ENCODE data around the gene HBP1. TPM values are rescaled to one million over a fixed set of nuclear protein-coding genes. Genes with fewer than 3 reads are reported as not detected.

The HBP1 gene
- total RNA-seq (100 to 1,000 TPM in 1 of 2 donors, 10 to 100 TPM in 1; 45.6 to 187 TPM), polyA plus RNA-seq (10 to 100 TPM; 22.1 to 46.7 TPM)
- long read RNA-seq, donor 1, transcript HBP1-208 (11 exons, 2,704 nt) = major isoform, 13 of 17 reads
- long read RNA-seq, donor 1, partial matches to known transcripts = 0 of 17 reads
- long read RNA-seq, donor 1, other reads (novel, unspliced or antisense) = 0 of 17 reads
- long read RNA-seq, donor 2, partial matches to known transcripts = 22 of 26 reads
- long read RNA-seq, donor 2, other reads (novel, unspliced or antisense) = 0 of 26 reads
- long read RNA-seq, donor 3, partial matches to known transcripts = 0 of 6 reads
- long read RNA-seq, donor 3, other reads (novel, unspliced or antisense) = 0 of 6 reads
- long read RNA-seq, donor 4, partial matches to known transcripts = 0 of 4 reads
- long read RNA-seq, donor 4, other reads (novel, unspliced or antisense) = 0 of 4 reads
- long read RNA-seq, donor 5, transcript HBP1-208 (11 exons, 2,704 nt) = major isoform, 11 of 13 reads
- long read RNA-seq, donor 5, partial matches to known transcripts = 0 of 13 reads
- long read RNA-seq, donor 5, other reads (novel, unspliced or antisense) = 0 of 13 reads

- H3K27ac ChIP-seq (ENCODE audit: low read depth in 1 of 2, low read length in 1 of 2) = peak within 1 kb of the TSS; percentile 97 to 99
- H3K9me3 ChIP-seq (ENCODE audit: control insufficient read depth in 4 of 4, insufficient read depth in 3 of 4, low read length in 3 of 4) = no peaks in the 10 kb centered on the region
- peak within 1 kb of the TSS; percentile 96 for H3K4me3 ChIP-seq
- TF ChIP-seq CTCF (IDR thresholded peaks at IDR 0.05; ENCODE audit: control extremely low read depth, extremely low read depth) = no peak
- H3K9ac ChIP-seq (ENCODE audit: insufficient read depth in 1 of 2, low read length in 2 of 2) = peak within 1 kb of the TSS; percentile 80 to 97
- H3K36me3 ChIP-seq (ENCODE audit: control insufficient read depth in 4 of 4, insufficient read depth in 4 of 4, low read length in 4 of 4) = peaks cover 0 to 4% (median 3%) of the 10 kb centered on the region in 4 donors
- ATAC-seq (ENCODE audit: insufficient read depth, low FRiP score) = peak; percentile 93
- H3K27me3 ChIP-seq (ENCODE audit: control insufficient read depth in 3 of 3, insufficient read depth in 3 of 3, low read length in 2 of 3) = no peaks in the 10 kb centered on the region
- peaks cover 0 to 8% (median 3%) of the 10 kb centered on the region in 5 donors for H3K4me1 ChIP-seq (ENCODE audit: control insufficient read depth in 5 of 5, insufficient read depth in 5 of 5, low read length in 5 of 5)
- 0% methylated on average over 44 of the region's 44 CpGs for WGBS, 2 donors
- peak; percentile 100 for DNase-seq
Observed at GRCh38 chr7:107168233-107169119, at the start of gene HBP1. Gene HBP1 (plus strand): TSS chr7:107169003. CDS start chr7:107179894, 10,891 bp downstream.

GRCh38 chr7:107119376-107120105, 49.3 kb upstream of the HBP1 start:
- Histone ChIP-seq H3K27ac (ENCODE audit: low read depth in 1 of 2, low read length in 1 of 2) (no peak overlapping the region), H3K27me3 (ENCODE audit: control insufficient read depth in 3 of 3, insufficient read depth in 3 of 3, low read length in 2 of 3) (no peaks in the 10 kb centered on the region), H3K9me3 (ENCODE audit: control insufficient read depth in 4 of 4, insufficient read depth in 3 of 4, low read length in 3 of 4) (no peaks in the 10 kb centered on the region), H3K36me3 (ENCODE audit: control insufficient read depth in 4 of 4, insufficient read depth in 4 of 4, low read length in 4 of 4) (no peaks in the 10 kb centered on the region), H3K4me3 (no peak overlapping the region), H3K9ac (ENCODE audit: insufficient read depth in 1 of 2, low read length in 2 of 2) (no peak overlapping the region), H3K4me1 (ENCODE audit: control insufficient read depth in 5 of 5, insufficient read depth in 5 of 5, low read length in 5 of 5) (peaks cover 0 to 19% (median 8%) of the 10 kb centered on the region in 5 donors)
- no peak for TF ChIP-seq CTCF (IDR thresholded peaks at IDR 0.05; ENCODE audit: control extremely low read depth, extremely low read depth)
- WGBS, 2 donors = 91 to 96% methylated on average over 6 of the region's 6 CpGs
- DNase-seq (no peak), ATAC-seq (ENCODE audit: insufficient read depth, low FRiP score) (no peak)

GRCh38 chr7:107122486-107122911, 46.3 kb upstream of the HBP1 start:
- 41 to 48% methylated on average over 4 of the region's 4 CpGs for WGBS, 2 donors
- Histone ChIP-seq H3K4me3 (no peak overlapping the region), H3K27me3 (ENCODE audit: control insufficient read depth in 3 of 3, insufficient read depth in 3 of 3, low read length in 2 of 3) (no peaks in the 10 kb centered on the region), H3K9ac (ENCODE audit: insufficient read depth in 1 of 2, low read length in 2 of 2) (peak overlapping the region in 1 of 2 donors; percentile 4), H3K4me1 (ENCODE audit: control insufficient read depth in 5 of 5, insufficient read depth in 5 of 5, low read length in 5 of 5) (peaks cover 0 to 19% (median 8%) of the 10 kb centered on the region in 5 donors), H3K9me3 (ENCODE audit: control insufficient read depth in 4 of 4, insufficient read depth in 3 of 4, low read length in 3 of 4) (no peaks in the 10 kb centered on the region), H3K27ac (ENCODE audit: low read depth in 1 of 2, low read length in 1 of 2) (no peak overlapping the region), H3K36me3 (ENCODE audit: control insufficient read depth in 4 of 4, insufficient read depth in 4 of 4, low read length in 4 of 4) (no peaks in the 10 kb centered on the region)
- no peak for TF ChIP-seq CTCF (IDR thresholded peaks at IDR 0.05; ENCODE audit: control extremely low read depth, extremely low read depth)
- ATAC-seq (ENCODE audit: insufficient read depth, low FRiP score) (peak; percentile 57), DNase-seq (peak in 2 of 3 donors; percentile 44 to 71)
